HepG2 (cell line): Measurements from ENCODE around the gene GOLGA8J. TPM values are rescaled to one million over a fixed set of nuclear protein-coding genes. Genes with fewer than 3 reads are reported as not detected.
"Not testable (repeated sequence)": the region's sequence is repeated elsewhere in the genome, so short reads cannot be mapped to it uniquely, and the experiment has no call there.

Experiments
- ATAC-seq: fragments of 200-7000 bp; cut with Tn5 transposase; 3 replicates; pipeline ENCODE4 v1.9.1; 2020; ENCODE audit warnings: mild to moderate bottlenecking, moderate library complexity
- BruUV-seq: library from RNA; stranded (reverse); fragments of 400-500 nt; replicated peaks from 2 replicates; lab custom pipeline; 2021; lab: Mats Ljungman, UMichigan
- CTCF ChIA-PET: fragments of 300-600 bp; formaldehyde crosslinking; extraction: SDS; loops from one replicate; lab custom pipeline; 2021; ENCODE audit warnings: low total read pairs, inconsistent platforms, low intra/inter-chr PET ratio; lab: Yijun Ruan, JAX
- POLR2A ChIA-PET: fragments of 350-600 bp; sonication (Branson Sonifier 250); formaldehyde crosslinking; loops from one replicate; lab custom pipeline; 2020; ENCODE audit warnings: antibody characterized with exemption, inconsistent platforms; lab: Yijun Ruan, JAX
- DNase-seq: peaks from one replicate; pipeline ENCODE4 v3.0.0-alpha.2; 2015; ENCODE audit warnings: low spot score
- FAIRE-seq: peaks from 3 replicates; lab custom pipeline; 2011; peaks lifted over from hg19 to GRCh38; lab: Jason Lieb, UNC
- H2AFZ ChIP-seq: one replicate; pipeline ENCODE4 v1.6.1; 2011; ENCODE audit warnings: low read length, inconsistent platforms
- H3K27ac ChIP-seq: fragments of 300-600 bp; 3 replicates; pipeline ENCODE4 v1.8.0; 2011; ENCODE audit warnings: mixed run types, mild to moderate bottlenecking, mixed read lengths, low read length, inconsistent platforms; ENCODE audit not compliant: insufficient read depth; ENCODE audit errors: extremely low read length
- H3K27me3 ChIP-seq, 2 experiments: fragments of 200-600 bp in 1 of 2; 2 replicates in 1 of 2; 3 replicates in 1 of 2; pipeline versions ENCODE4 v1.6.0 to v1.8.0; 2011; ENCODE audit warnings: low read length in 2 of 2, mild to moderate bottlenecking in 2 of 2, moderate library complexity in 2 of 2, inconsistent platforms in 1 of 2; ENCODE audit not compliant: insufficient read depth in 2 of 2, control insufficient read depth in 1 of 2
- H3K36me3 ChIP-seq, 2 experiments: fragments of 200-600 bp in 1 of 2; replicated peaks in 1 of 2; 2 replicates in 1 of 2; 3 replicates in 1 of 2; pipeline versions ENCODE4 v1.5.1 to v1.8.0; 2011; ENCODE audit warnings: low read length in 2 of 2, inconsistent platforms in 1 of 2; ENCODE audit not compliant: insufficient read depth in 2 of 2, control insufficient read depth in 1 of 2
- H3K4me1 ChIP-seq: 2 replicates; pipeline ENCODE4 v1.5.1; 2012; ENCODE audit warnings: low read length, inconsistent platforms; ENCODE audit not compliant: insufficient read depth
- H3K4me2 ChIP-seq: 2 replicates; pipeline ENCODE4 v1.6.0; 2011; ENCODE audit warnings: low read depth, low read length, inconsistent platforms
- H3K4me3 ChIP-seq, 3 experiments: fragments of 200-600 bp in 1 of 3; sonication (generic), shearing (Covaris generic) in 1 of 3; replicated peaks in 1 of 3; 2 replicates each; pipeline ENCODE4 v1.5.1; 2011 to 2016; ENCODE audit warnings: low read length in 3 of 3, inconsistent platforms in 2 of 3, low read depth in 2 of 3, mild to moderate bottlenecking in 2 of 3, control low read depth in 1 of 3, mixed read lengths in 1 of 3; ENCODE audit not compliant: insufficient read depth in 1 of 3
- H3K79me2 ChIP-seq: one replicate; pipeline ENCODE4 v1.6.1; 2011; ENCODE audit warnings: low read length, inconsistent platforms; ENCODE audit not compliant: insufficient read depth
- H3K9ac ChIP-seq: 2 replicates; pipeline ENCODE4 v1.6.0; 2011; ENCODE audit warnings: mild to moderate bottlenecking, low read depth, low read length, inconsistent platforms; ENCODE audit not compliant: insufficient read depth
- H3K9me3 ChIP-seq: 2 replicates; pipeline ENCODE4 v1.5.1; 2012; ENCODE audit warnings: mild to moderate bottlenecking, low read length
- H4K20me1 ChIP-seq: 2 replicates; pipeline ENCODE4 v1.6.0; 2011; ENCODE audit warnings: inconsistent platforms, mild to moderate bottlenecking, low read length, moderate library complexity; ENCODE audit not compliant: insufficient read depth
- ARID5B ChIP-seq: IDR thresholded peaks from 2 replicates; pipeline ENCODE4 v1.4.0; 2020; ENCODE audit warnings: mild to moderate bottlenecking, missing genetic modification reagents
- KDM3A ChIP-seq: IDR thresholded peaks from 2 replicates; pipeline ENCODE4 v1.6.1; 2018; ENCODE audit warnings: low read depth, missing compliant biosample characterization
- KDM5A ChIP-seq: fragments of 200-600 bp; sonication (generic); IDR thresholded peaks from 2 replicates; pipeline ENCODE4 v1.7.0; 2018; ENCODE audit warnings: antibody characterized with exemption, mild to moderate bottlenecking, low read length, borderline replicate concordance
- MAX ChIP-seq: IDR thresholded peaks from 2 replicates; pipeline ENCODE4 v1.6.1; 2012; ENCODE audit warnings: inconsistent platforms
- NKX3-1 ChIP-seq: sonication (generic); formaldehyde crosslinking; IDR thresholded peaks from 2 replicates; pipeline ENCODE4 v1.5.0; 2020; ENCODE audit warnings: missing genetic modification reagents
- NR2C2 ChIP-seq: sonication (generic); formaldehyde crosslinking; IDR thresholded peaks from 2 replicates; pipeline ENCODE4 v1.4.0; 2020; ENCODE audit warnings: missing genetic modification reagents, mild to moderate bottlenecking, moderate library complexity, borderline replicate concordance
- SMAD1 ChIP-seq: sonication (generic); formaldehyde crosslinking; IDR thresholded peaks from 2 replicates; pipeline ENCODE4 v1.4.0; 2020; ENCODE audit warnings: missing genetic modification reagents, low read depth, mild to moderate bottlenecking, borderline replicate concordance
- SMARCC2 ChIP-seq: fragments of 450-650 bp; IDR thresholded peaks from 2 replicates; pipeline ENCODE4 v1.6.1; 2017; ENCODE audit warnings: antibody characterized with exemption, mild to moderate bottlenecking
- STAT5B ChIP-seq: sonication (generic); formaldehyde crosslinking; IDR thresholded peaks from 2 replicates; pipeline ENCODE4 v1.4.0; 2020; ENCODE audit warnings: missing genetic modification reagents
- TCF7 ChIP-seq: sonication (generic); IDR thresholded peaks from 2 replicates; pipeline ENCODE4 v1.6.1; 2016; ENCODE audit warnings: antibody characterized with exemption, low read depth
- THYN1 ChIP-seq: sonication (generic); formaldehyde crosslinking; IDR thresholded peaks from 2 replicates; pipeline ENCODE4 v1.8.1; 2023; ENCODE audit warnings: low read depth, mild to moderate bottlenecking, moderate library complexity, missing genetic modification reagents, borderline replicate concordance
- ZNF367 ChIP-seq: sonication (generic); formaldehyde crosslinking; IDR thresholded peaks from 2 replicates; pipeline ENCODE4 v1.4.0; 2020; ENCODE audit warnings: missing genetic modification reagents, borderline replicate concordance
- ZNF468 ChIP-seq: sonication (generic); formaldehyde crosslinking; IDR thresholded peaks from 2 replicates; pipeline ENCODE4 v1.8.0; 2022; ENCODE audit warnings: mild to moderate bottlenecking, moderate library complexity, missing genetic modification reagents
- ZNF564 ChIP-seq: sonication (generic); formaldehyde crosslinking; IDR thresholded peaks from 2 replicates; pipeline ENCODE4 v1.8.1; 2023; ENCODE audit warnings: mild to moderate bottlenecking, missing genetic modification reagents
- ZNF605 ChIP-seq: sonication (generic); formaldehyde crosslinking; IDR thresholded peaks from 2 replicates; pipeline ENCODE4 v1.8.0; 2022; ENCODE audit warnings: mild to moderate bottlenecking, missing genetic modification reagents
- ZNF790 ChIP-seq: sonication (generic); formaldehyde crosslinking; IDR thresholded peaks from 2 replicates; pipeline ENCODE4 v1.8.0; 2022; ENCODE audit warnings: missing genetic modification reagents, mild to moderate bottlenecking, borderline replicate concordance
- WGBS: methylation state at CpG from one replicate; pipeline ENCODE4 v1.1.6; 2017; ENCODE audit warnings: low lambda C conversion rate; 5-methylcytosine and 5-hydroxymethylcytosine counted together
- in situ Hi-C: cut with HindIII; loops from 2 replicates; pipeline ENCODE4 v1.10.0; 2017; ENCODE audit warnings: low pct_unique_long_range_greater_than_20kb; ENCODE audit not compliant: extremely low pct_ligation_motif_present
- intact Hi-C: fragments of 100-400 bp; cut with micrococcal nuclease; formaldehyde crosslinking; loops from one replicate; pipeline ENCODE4 v1.10.0; 2022; ENCODE audit not compliant: unreplicated experiment
- polyA plus RNA-seq, 8 experiments: library from polyadenylated mRNA; depleted of rRNA in 3 of 8; stranded (reverse) in 7 of 8; unstranded in 1 of 8; fragments of >200 nt; fragmentation: Illumina TruSeq in 4 of 8; extraction: Trizol in 4 of 8; gene quantifications; 2 replicates each; pipeline versions ENCODE4 v1.2.1 to v1.2.3, GENCODE V29; 2011 to 2016; ENCODE audit warnings: low read depth in 4 of 8, missing spikeins in 1 of 8, mixed read lengths in 1 of 8; ENCODE audit not compliant: insufficient read depth in 1 of 8
- total RNA-seq, 5 experiments: library from RNA; depleted of rRNA; stranded (reverse); fragments of >200 nt; fragmentation: Illumina TruSeq; extraction: Trizol; gene quantifications; 2 replicates each; pipeline ENCODE4 v1.2.3, GENCODE V29; 2016; ENCODE audit warnings: low read depth in 1 of 5

Gene GOLGA8J
- total and polyA plus RNA-seq, 2 of the 13 experiments (the other 11 are each of a cell fraction or from before 2014, with no cell fraction given): 0.05 TPM; not detected in 1

GRCh38 chr15:30073915-30074314 lies 8.8 kb upstream of the GOLGA8J start:
- no peaks in the 10 kb centered on the region for H3K79me2 ChIP-seq
- CTCF ChIA-PET: interaction anchor here (3.3 kb wide), 1 partner anchor 406 kb away, joined by 27 read pairs; no protein-coding TSS in a partner anchor
- DNase-seq (no peak), FAIRE-seq (no peak), ATAC-seq (no peak)
- H3K9me3 ChIP-seq: no peaks in the 10 kb centered on the region
- H3K4me3 ChIP-seq: no peak overlapping the region
- in situ Hi-C loops: loop anchor here (25.0 kb wide), 1 partner anchor 412 kb away; no protein-coding TSS in a partner anchor
- POLR2A ChIA-PET: no interaction called here
- no TSS peak for BruUV-seq
- no peak overlapping the region for H3K4me2 ChIP-seq
- no peaks in the 10 kb centered on the region for H4K20me1 ChIP-seq
- no peak for TF ChIP-seq ZNF790 (CRISPR knock-in tag)
- TF ChIP-seq TCF7: no peak
- TF ChIP-seq ARID5B (CRISPR knock-in tag): no peak
- no peak for TF ChIP-seq STAT5B (CRISPR knock-in tag)
- TF ChIP-seq MAX: no peak
- TF ChIP-seq NR2C2 (CRISPR knock-in tag): no peak
- no peak for TF ChIP-seq NKX3-1
- no peak for TF ChIP-seq ZNF367 (CRISPR knock-in tag)
- TF ChIP-seq KDM3A (CRISPR knock-in tag): no peak
- TF ChIP-seq THYN1: no peak
- no peak for TF ChIP-seq SMAD1 (CRISPR knock-in tag)
- TF ChIP-seq ZNF605 (CRISPR knock-in tag): no peak
- no peak for TF ChIP-seq SMARCC2
- no peak for TF ChIP-seq ZNF564 (CRISPR knock-in tag)
- TF ChIP-seq ZNF468: no peak
- TF ChIP-seq KDM5A: no peak
- TF ChIP-seq, all 625 proteins: peak for 0
- Histone ChIP-seq H3K27me3 (no peaks in the 10 kb centered on the region; a peak in 1 of 5 replicates), H2AFZ (no peak overlapping the region), H3K9ac (no peak overlapping the region), H3K36me3 (no peaks in the 10 kb centered on the region), H3K4me1 (no peaks in the 10 kb centered on the region), H3K27ac (no peak overlapping the region)
- WGBS: 40% methylated on average over 4 of the region's 4 CpGs
- intact Hi-C loops: loop anchor here (10.0 kb wide), 2 partner anchors 129 to 409 kb away; no protein-coding TSS in a partner anchor

DNA sequence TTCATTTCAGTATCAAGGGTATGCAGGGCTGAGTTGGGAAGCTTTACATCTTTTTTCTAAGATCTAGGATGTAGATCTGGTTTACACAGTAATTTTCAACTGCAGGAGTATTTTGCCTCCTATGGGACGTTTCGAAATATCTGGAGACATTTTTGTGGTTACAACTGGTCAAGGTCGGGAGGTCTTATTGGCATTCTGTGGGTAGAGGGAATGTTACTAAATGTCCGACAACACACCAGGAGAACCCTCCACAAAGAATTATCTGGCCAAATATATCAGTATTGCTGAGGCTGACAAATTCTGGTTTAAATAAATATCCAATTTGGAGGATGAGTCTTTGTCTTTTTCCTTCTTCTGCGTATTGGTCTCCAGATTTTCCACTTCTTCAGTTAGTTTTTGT lies 1.9 kb upstream of the GOLGA8J start:
- BruUV-seq, H3K27ac ChIP-seq, H3K9me3 ChIP-seq, DNase-seq, H3K79me2 ChIP-seq, in situ Hi-C loops, CTCF ChIA-PET, POLR2A ChIA-PET, H3K36me3 ChIP-seq, H3K4me3 ChIP-seq, H4K20me1 ChIP-seq, intact Hi-C loops, ATAC-seq, H3K9ac ChIP-seq, FAIRE-seq, H3K4me1 ChIP-seq, H3K27me3 ChIP-seq, H2AFZ ChIP-seq, H3K4me2 ChIP-seq: not testable (repeated sequence)
- 26% methylated on average over 5 of the region's 5 CpGs for WGBS
